ENCODE results near the gene SESN2.

- TF ChIP-seq CTCF (IDR thresholded peaks at IDR 0.05) (no peak), POLR2A (IDR thresholded peaks at IDR 0.05) (no peak)
These were observed 1.5 kb downstream of the SESN2 start for GRCh38 chr1:28260803-28261174.
